Transverse colon (tissue), 4 donors: ENCODE results near the gene NFE2. TPM values are rescaled to one million over a fixed set of nuclear protein-coding genes. Genes with fewer than 3 reads are reported as not detected.
A peak's percentile ranks its signal among the peaks of the same experiment; 100 is the strongest.

ENCODE experiments used
- DNase-seq: peaks from one replicate; pipeline ENCODE4 v3.0.0-alpha.2; 2019
- H3K27ac ChIP-seq, 4 donors: fragments of 200-600 bp; sonication (generic); 2 replicates each; pipeline ENCODE4 v1.5.1; 2016 to 2018; ENCODE audit warnings: inconsistent platforms in 4 of 4
- H3K27me3 ChIP-seq: fragments of 200-600 bp; sonication (generic); 2 replicates; pipeline ENCODE4 v1.5.1; 2017; ENCODE audit warnings: inconsistent platforms
- H3K36me3 ChIP-seq, 4 donors: fragments of 200-600 bp; sonication (generic); 2 replicates each; pipeline ENCODE4 v1.5.1; 2017 to 2019; ENCODE audit warnings: inconsistent platforms in 4 of 4
- H3K4me1 ChIP-seq, 4 donors: fragments of 200-600 bp; sonication (generic); 2 replicates each; pipeline ENCODE4 v1.5.1; 2017 to 2020; ENCODE audit warnings: inconsistent platforms in 4 of 4
- H3K4me3 ChIP-seq, 4 donors: fragments of 200-600 bp; sonication (generic); 1 replicate in 1 of 4; 2 replicates in 3 of 4; pipeline versions ENCODE4 v1.5.1 to v1.6.1; 2017 to 2019; ENCODE audit warnings: inconsistent platforms in 4 of 4
- H3K9me3 ChIP-seq, 2 donors: fragments of 200-600 bp; sonication (generic); 2 replicates each; pipeline ENCODE4 v1.5.1; 2017 to 2019; ENCODE audit warnings: inconsistent platforms in 2 of 2
- CTCF ChIP-seq, 5 experiments: fragments of 200-600 bp in 3 of 5; fragments of 450-650 bp in 2 of 5; sonication (generic) in 3 of 5; IDR thresholded peaks; 1 replicate in 2 of 5; 2 replicates in 3 of 5; pipeline ENCODE4 v1.5.1; 2016 to 2017; ENCODE audit warnings: antibody characterized with exemption in 5 of 5, inconsistent platforms in 3 of 5, mild to moderate bottlenecking in 2 of 5, moderate library complexity in 1 of 5
- EP300 ChIP-seq: sonication (generic); formaldehyde crosslinking; IDR thresholded peaks from one replicate; pipeline ENCODE4 v1.6.1; 2017; ENCODE audit warnings: antibody characterized with exemption, low read depth
- POLR2A ChIP-seq: fragments of 450-650 bp; IDR thresholded peaks from one replicate; pipeline ENCODE4 v1.6.1; 2016; ENCODE audit warnings: antibody characterized with exemption, mild to moderate bottlenecking, moderate library complexity
- POLR2AphosphoS5 ChIP-seq, 3 donors: sonication (generic); formaldehyde crosslinking; IDR thresholded peaks; one replicate each; pipeline ENCODE4 v1.6.1; 2016; ENCODE audit warnings: antibody characterized with exemption in 3 of 3
- WGBS, 2 donors: methylation state at CpG; one replicate each; pipeline ENCODE4 v1.1.5; 2018; ENCODE audit warnings: low coverage in 1 of 2; 5-methylcytosine and 5-hydroxymethylcytosine counted together
- in situ Hi-C, 4 donors: fragments of 200-750 bp; cut with MboI; loops; one replicate each; pipeline versions ENCODE4 v1.15.0 to v1.15.1; 2017; ENCODE audit warnings: low sequenced_read_pairs in 3 of 4, low pct_ligation_motif_present in 1 of 4, low pct_unique_long_range_greater_than_20kb in 1 of 4
- intact Hi-C: fragments of 100-400 bp; cut with DNase I; formaldehyde crosslinking; loops from one replicate; pipeline ENCODE4 v1.15.1; 2023; ENCODE audit warnings: low total_unique reads
- total RNA-seq, 4 donors: library from RNA; depleted of rRNA; stranded (reverse); fragments of >200 nt; gene quantifications; one replicate each; pipeline ENCODE4 v1.1.0, GENCODE V29; 2016

Gene NFE2
- total RNA-seq, 4 donors from 2014 or later, result not detected

GRCh38 chr12:54259194-54260011 lies 41.4 kb downstream of the NFE2 start:
- in situ Hi-C loops (loop anchor here in 1 of 4 donors (10.0 kb wide), 1 partner anchor 105 kb away; the partner anchor contains the start of gene GPR84), intact Hi-C loops (no loop called here)
- 28 to 42% methylated on average over 4 to 11 of the region's 11 CpGs for WGBS, 2 donors
- Histone ChIP-seq H3K4me3 (peak overlapping the region; percentile 7 to 42 (median 26)), H3K36me3 (peaks cover 0 to 10% (median 2%) of the 10 kb centered on the region in 4 donors), H3K4me1 (peaks cover 5 to 34% (median 20%) of the 10 kb centered on the region in 4 donors), H3K27me3 (no peaks in the 10 kb centered on the region), H3K27ac (peak overlapping the region; percentile 65 to 81 (median 76)), H3K9me3 (no peaks in the 10 kb centered on the region)
- TF ChIP-seq CTCF (IDR thresholded peaks at IDR 0.05), result no peak
- TF ChIP-seq POLR2AphosphoS5 (IDR thresholded peaks at IDR 0.05), result peak in 2 of 3 donors; percentile 18 to 32
- TF ChIP-seq POLR2A, result no peak
- TF ChIP-seq EP300, result no peak
- DNase-seq, result peak; percentile 64

GRCh38 chr12:54258201-54258681 lies 42.6 kb downstream of the NFE2 start:
- peak overlapping the region; percentile 65 to 81 (median 76) for H3K27ac ChIP-seq
- H3K27me3 ChIP-seq, result no peaks in the 10 kb centered on the region
- DNase-seq, result no peak
- in situ Hi-C loops, result loop anchor here in 1 of 4 donors (10.0 kb wide), 1 partner anchor 107 kb away; the partner anchor contains the start of gene GPR84
- no peaks in the 10 kb centered on the region for H3K9me3 ChIP-seq
- intact Hi-C loops, result no loop called here
- TF ChIP-seq POLR2AphosphoS5 (IDR thresholded peaks at IDR 0.05) (no peak), CTCF (IDR thresholded peaks at IDR 0.05) (no peak), EP300 (no peak), POLR2A (no peak)
- H3K4me3 ChIP-seq, result no peak overlapping the region
- peaks cover 0 to 10% (median 2%) of the 10 kb centered on the region in 4 donors for H3K36me3 ChIP-seq
- peaks cover 5 to 34% (median 20%) of the 10 kb centered on the region in 4 donors for H3K4me1 ChIP-seq

- no peak overlapping the region for H3K27ac ChIP-seq
- no peaks in the 10 kb centered on the region for H3K27me3 ChIP-seq
- in situ Hi-C loops (loop anchor here in 1 of 4 donors (10.0 kb wide), 1 partner anchor 107 kb away; the partner anchor contains the start of gene GPR84), intact Hi-C loops (no loop called here)
- H3K36me3 ChIP-seq, result peaks cover 0 to 10% (median 2%) of the 10 kb centered on the region in 4 donors
- H3K4me1 ChIP-seq, result peaks cover 4 to 29% (median 13%) of the 10 kb centered on the region in 4 donors
- H3K9me3 ChIP-seq, result no peaks in the 10 kb centered on the region
- no peak overlapping the region for H3K4me3 ChIP-seq
- 89 to 92% methylated on average over 5 to 8 of the region's 8 CpGs for WGBS, 2 donors
- TF ChIP-seq POLR2A (no peak), CTCF (IDR thresholded peaks at IDR 0.05) (no peak), EP300 (no peak), POLR2AphosphoS5 (IDR thresholded peaks at IDR 0.05) (no peak)
- no peak for DNase-seq
Observed at GRCh38 chr12:54257332-54257731, 43.5 kb downstream of the NFE2 start.

GRCh38 chr12:54253240-54253639 lies 47.6 kb downstream of the NFE2 start:
- H3K4me1 ChIP-seq, result peaks cover 0 to 10% (median 0%) of the 10 kb centered on the region in 4 donors
- TF ChIP-seq CTCF (IDR thresholded peaks at IDR 0.05) (no peak), POLR2AphosphoS5 (IDR thresholded peaks at IDR 0.05) (no peak), EP300 (no peak), POLR2A (no peak)
- H3K27ac ChIP-seq, result no peak overlapping the region
- 91% methylated on average over 4 of the region's 4 CpGs; no CpG with 5 or more reads in 1 of the 2 donors for WGBS, 2 donors
- no peaks in the 10 kb centered on the region for H3K9me3 ChIP-seq
- in situ Hi-C loops, result loop anchor here in 1 of 4 donors (10.0 kb wide), 1 partner anchor 112 kb away; the partner anchor contains the start of gene GPR84
- intact Hi-C loops, result no loop called here
- no peaks in the 10 kb centered on the region for H3K27me3 ChIP-seq
- no peak overlapping the region for H3K4me3 ChIP-seq
- no peak for DNase-seq
- peaks cover 0 to 18% (median 2%) of the 10 kb centered on the region in 4 donors for H3K36me3 ChIP-seq
